HepG2 (cell line): ENCODE results near the gene DYRK1B.

ENCODE experiments used
- GATAD2A ChIP-seq: IDR thresholded peaks from 2 replicates; pipeline ENCODE4 v1.6.1; 2016
- MAFF ChIP-seq: IDR thresholded peaks from 2 replicates; pipeline ENCODE4 v1.6.1; 2011; ENCODE audit warnings: low read depth, low read length, improper control_type of control experiment
- PHF8 ChIP-seq: sonication (generic); formaldehyde crosslinking; IDR thresholded peaks from 2 replicates; pipeline ENCODE4 v1.5.0; 2020; ENCODE audit warnings: missing genetic modification reagents
- POLR2AphosphoS5 ChIP-seq: IDR thresholded peaks from 2 replicates; pipeline ENCODE4 v1.6.1; 2012; ENCODE audit warnings: low read depth, low read length
- SETDB1 ChIP-seq: sonication (generic); formaldehyde crosslinking; IDR thresholded peaks from 2 replicates; pipeline ENCODE4 v1.5.1; 2020; ENCODE audit warnings: missing genetic modification reagents, mild to moderate bottlenecking, borderline replicate concordance
- SNRNP70 ChIP-seq: fragments of 200-400 bp; formaldehyde crosslinking; IDR thresholded peaks from 2 replicates; pipeline ENCODE4 v1.6.1; 2017; ENCODE audit warnings: mild to moderate bottlenecking, low read depth, low read length, moderate library complexity
- TBP ChIP-seq: sonication (generic); formaldehyde crosslinking; IDR thresholded peaks from 2 replicates; pipeline ENCODE4 v1.5.0; 2020; ENCODE audit warnings: missing genetic modification reagents
- XRCC5 ChIP-seq: fragments of 200-400 bp; formaldehyde crosslinking; optimal IDR thresholded peaks from 2 replicates; pipeline ENCODE3; 2017; ENCODE audit warnings: mild to moderate bottlenecking, low read length
- ZBTB42 ChIP-seq: sonication (generic); formaldehyde crosslinking; IDR thresholded peaks from 2 replicates; pipeline ENCODE4 v1.5.0; 2020; ENCODE audit warnings: mild to moderate bottlenecking, missing genetic modification reagents
- ZFP36 ChIP-seq: fragments of 150-350 bp; IDR thresholded peaks from 2 replicates; pipeline ENCODE4 v1.6.1; 2018; ENCODE audit warnings: borderline replicate concordance, low read length, low read depth; ENCODE audit not compliant: partially characterized antibody
- ZNF136 ChIP-seq: sonication (generic); formaldehyde crosslinking; IDR thresholded peaks from 2 replicates; pipeline ENCODE4 v1.8.1; 2022; ENCODE audit warnings: low read depth, mild to moderate bottlenecking, moderate library complexity, missing genetic modification reagents
- ZNF569 ChIP-seq: sonication (generic); formaldehyde crosslinking; IDR thresholded peaks from 2 replicates; pipeline ENCODE4 v1.5.0; 2020; ENCODE audit warnings: mild to moderate bottlenecking, missing genetic modification reagents, moderate library complexity, borderline replicate concordance
- ZSCAN22 ChIP-seq: sonication (generic); formaldehyde crosslinking; IDR thresholded peaks from 2 replicates; pipeline ENCODE4 v1.4.0; 2020; ENCODE audit warnings: mild to moderate bottlenecking, missing genetic modification reagents
- TF ChIP-seq, protein P1 (sequence below): sonication (generic); formaldehyde crosslinking; IDR thresholded peaks from 2 replicates; pipeline ENCODE4 v1.5.0; 2020; ENCODE audit warnings: mild to moderate bottlenecking, missing genetic modification reagents, moderate library complexity

- TF ChIP-seq PHF8 (CRISPR knock-in tag) (no peak), GATAD2A (CRISPR knock-in tag) (no peak), SETDB1 (CRISPR knock-in tag) (no peak), TBP (CRISPR knock-in tag) (no peak), ZFP36 (no peak), ZSCAN22 (CRISPR knock-in tag) (no peak), ZNF569 (no peak), MAFF (no peak), POLR2AphosphoS5 (no peak), ZBTB42 (CRISPR knock-in tag) (no peak), SNRNP70 (no peak), XRCC5 (no peak), ZNF136 (CRISPR knock-in tag) (no peak)
- TF ChIP-seq, protein P1, sequence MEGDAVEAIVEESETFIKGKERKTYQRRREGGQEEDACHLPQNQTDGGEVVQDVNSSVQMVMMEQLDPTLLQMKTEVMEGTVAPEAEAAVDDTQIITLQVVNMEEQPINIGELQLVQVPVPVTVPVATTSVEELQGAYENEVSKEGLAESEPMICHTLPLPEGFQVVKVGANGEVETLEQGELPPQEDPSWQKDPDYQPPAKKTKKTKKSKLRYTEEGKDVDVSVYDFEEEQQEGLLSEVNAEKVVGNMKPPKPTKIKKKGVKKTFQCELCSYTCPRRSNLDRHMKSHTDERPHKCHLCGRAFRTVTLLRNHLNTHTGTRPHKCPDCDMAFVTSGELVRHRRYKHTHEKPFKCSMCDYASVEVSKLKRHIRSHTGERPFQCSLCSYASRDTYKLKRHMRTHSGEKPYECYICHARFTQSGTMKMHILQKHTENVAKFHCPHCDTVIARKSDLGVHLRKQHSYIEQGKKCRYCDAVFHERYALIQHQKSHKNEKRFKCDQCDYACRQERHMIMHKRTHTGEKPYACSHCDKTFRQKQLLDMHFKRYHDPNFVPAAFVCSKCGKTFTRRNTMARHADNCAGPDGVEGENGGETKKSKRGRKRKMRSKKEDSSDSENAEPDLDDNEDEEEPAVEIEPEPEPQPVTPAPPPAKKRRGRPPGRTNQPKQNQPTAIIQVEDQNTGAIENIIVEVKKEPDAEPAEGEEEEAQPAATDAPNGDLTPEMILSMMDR (CRISPR knock-in tag) = no peak
These were observed 15.3 kb downstream of the DYRK1B start for GRCh38 chr19:39818626-39819097.
